ENCODE data around the gene PLA2G5.

The PLA2G5 gene

DNA sequence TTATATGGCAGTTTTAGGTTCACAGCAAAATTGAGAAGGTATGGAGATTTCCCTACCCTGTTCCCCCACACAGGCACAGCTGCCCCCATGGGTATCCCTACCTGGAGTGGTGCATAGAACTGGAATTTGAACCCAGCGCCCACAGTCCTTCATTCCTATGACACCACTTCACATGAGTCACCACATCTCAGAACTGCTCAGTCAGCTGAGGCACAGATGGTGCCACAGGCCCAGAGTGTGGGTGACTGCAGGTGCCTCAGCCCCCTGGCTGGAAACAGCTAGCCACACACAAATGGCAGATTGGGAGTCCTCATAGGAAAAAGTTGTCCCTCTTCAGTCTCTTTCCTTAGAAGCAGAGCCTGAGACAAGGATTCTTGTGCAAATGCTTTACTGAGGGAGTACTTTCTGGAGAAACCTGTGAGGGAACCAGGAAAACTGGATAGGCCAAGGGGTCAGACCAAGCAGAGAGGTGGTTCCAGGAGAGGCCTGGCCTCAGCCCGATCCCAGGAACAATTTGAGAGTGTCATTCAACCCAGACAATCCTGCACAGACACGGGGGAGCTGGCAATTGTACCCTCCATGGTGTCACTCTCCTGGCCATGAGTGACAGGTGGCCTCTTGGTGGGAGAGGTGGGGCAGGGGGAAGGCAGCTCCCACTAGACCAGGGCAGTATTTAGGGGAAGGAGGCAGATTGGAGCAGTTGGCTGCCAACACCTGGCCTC lies 42.4 kb downstream of the PLA2G5 start:
- H3K4me3 ChIP-seq (ENCODE audit: low read length): no peak overlapping the region
- TF ChIP-seq, protein P1, sequence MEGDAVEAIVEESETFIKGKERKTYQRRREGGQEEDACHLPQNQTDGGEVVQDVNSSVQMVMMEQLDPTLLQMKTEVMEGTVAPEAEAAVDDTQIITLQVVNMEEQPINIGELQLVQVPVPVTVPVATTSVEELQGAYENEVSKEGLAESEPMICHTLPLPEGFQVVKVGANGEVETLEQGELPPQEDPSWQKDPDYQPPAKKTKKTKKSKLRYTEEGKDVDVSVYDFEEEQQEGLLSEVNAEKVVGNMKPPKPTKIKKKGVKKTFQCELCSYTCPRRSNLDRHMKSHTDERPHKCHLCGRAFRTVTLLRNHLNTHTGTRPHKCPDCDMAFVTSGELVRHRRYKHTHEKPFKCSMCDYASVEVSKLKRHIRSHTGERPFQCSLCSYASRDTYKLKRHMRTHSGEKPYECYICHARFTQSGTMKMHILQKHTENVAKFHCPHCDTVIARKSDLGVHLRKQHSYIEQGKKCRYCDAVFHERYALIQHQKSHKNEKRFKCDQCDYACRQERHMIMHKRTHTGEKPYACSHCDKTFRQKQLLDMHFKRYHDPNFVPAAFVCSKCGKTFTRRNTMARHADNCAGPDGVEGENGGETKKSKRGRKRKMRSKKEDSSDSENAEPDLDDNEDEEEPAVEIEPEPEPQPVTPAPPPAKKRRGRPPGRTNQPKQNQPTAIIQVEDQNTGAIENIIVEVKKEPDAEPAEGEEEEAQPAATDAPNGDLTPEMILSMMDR (IDR thresholded peaks at IDR 0.05; ENCODE audit: insufficient read depth, low read depth, low read length, missing control alignments): no peak
- DNase-seq (ENCODE audit: low read depth): peak; percentile 15

DNA sequence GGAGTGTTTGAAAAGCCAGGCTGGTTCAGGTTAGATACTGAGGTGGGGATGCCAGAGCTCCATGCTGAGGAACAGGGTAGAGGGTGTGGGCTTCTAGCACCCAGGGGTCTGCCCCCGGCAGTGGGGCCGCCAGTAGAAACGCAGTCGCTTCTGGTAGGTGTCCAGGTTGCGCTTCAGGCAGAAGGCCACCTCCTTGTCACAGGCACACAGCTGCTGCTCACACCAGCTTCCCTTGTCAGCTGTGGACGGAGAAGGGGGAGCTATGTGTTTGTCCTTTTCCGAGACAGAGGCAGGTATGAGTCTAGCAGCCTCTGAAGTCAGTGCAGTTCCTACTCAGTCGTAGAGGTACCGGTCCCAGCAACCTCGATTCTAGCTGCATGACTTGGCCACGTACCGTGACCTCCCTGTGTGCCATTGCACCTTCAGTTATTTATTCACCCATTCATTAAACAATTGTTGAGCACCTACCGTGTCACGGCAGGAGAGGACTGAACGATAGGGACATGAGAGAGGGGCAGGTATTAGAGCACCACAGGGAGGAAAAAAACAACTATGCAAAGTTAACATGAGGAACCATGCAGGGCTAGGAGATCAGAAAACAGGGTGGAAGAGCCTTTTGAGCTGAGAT lies 44.1 kb downstream of the PLA2G5 start:
- TF ChIP-seq, protein P1 (IDR thresholded peaks at IDR 0.05; ENCODE audit: insufficient read depth, low read depth, low read length, missing control alignments): no peak
- no peak overlapping the region for H3K4me3 ChIP-seq (ENCODE audit: low read length)
- DNase-seq (ENCODE audit: low read depth): no peak

DNA sequence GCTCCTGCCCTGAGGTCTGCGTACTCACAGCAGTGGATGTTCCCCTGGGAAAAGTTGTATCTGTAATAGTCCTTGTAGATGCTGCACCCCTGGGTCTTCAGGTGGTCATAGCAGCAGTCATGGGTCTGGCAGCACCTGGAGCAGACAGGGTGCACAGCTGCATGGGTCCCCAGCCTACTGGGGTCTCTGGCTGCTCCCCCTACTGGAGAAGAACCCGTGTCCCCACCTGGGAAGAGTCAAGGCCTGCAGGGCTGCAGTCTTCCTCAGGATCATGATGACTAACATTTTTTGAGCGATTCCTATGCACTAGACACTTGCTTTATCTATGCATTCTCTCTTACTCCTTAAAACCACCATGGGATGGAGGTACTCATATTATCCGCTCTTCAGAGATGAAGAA lies 45.5 kb downstream of the PLA2G5 start:
- DNase-seq (ENCODE audit: low read depth): no peak
- TF ChIP-seq, protein P1 (IDR thresholded peaks at IDR 0.05; ENCODE audit: insufficient read depth, low read depth, low read length, missing control alignments): no peak
- no peak overlapping the region for H3K4me3 ChIP-seq (ENCODE audit: low read length)

DNA sequence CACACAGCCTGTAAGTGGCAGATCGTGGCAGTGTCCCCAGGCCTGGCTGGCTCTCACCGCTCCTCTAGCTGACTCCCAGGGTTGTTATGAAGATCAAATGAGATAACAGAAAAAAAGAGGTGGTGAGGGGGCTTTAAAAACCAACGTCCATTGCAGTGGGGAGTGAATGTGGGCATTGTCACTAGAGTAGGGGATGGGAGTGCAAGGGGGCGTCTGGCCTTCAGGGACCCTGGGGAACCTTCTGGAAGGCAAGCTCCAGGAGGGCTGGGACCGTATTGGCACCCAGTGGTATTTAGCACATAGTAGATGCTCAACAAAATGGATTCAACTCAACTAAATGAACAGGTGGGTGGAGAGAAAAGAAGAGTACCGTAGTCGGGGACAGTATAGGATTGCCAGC lies 45.9 kb downstream of the PLA2G5 start:
- TF ChIP-seq, protein P1 (IDR thresholded peaks at IDR 0.05; ENCODE audit: insufficient read depth, low read depth, low read length, missing control alignments): no peak
- no peak overlapping the region for H3K4me3 ChIP-seq (ENCODE audit: low read length)
- DNase-seq (ENCODE audit: low read depth): no peak

DNA sequence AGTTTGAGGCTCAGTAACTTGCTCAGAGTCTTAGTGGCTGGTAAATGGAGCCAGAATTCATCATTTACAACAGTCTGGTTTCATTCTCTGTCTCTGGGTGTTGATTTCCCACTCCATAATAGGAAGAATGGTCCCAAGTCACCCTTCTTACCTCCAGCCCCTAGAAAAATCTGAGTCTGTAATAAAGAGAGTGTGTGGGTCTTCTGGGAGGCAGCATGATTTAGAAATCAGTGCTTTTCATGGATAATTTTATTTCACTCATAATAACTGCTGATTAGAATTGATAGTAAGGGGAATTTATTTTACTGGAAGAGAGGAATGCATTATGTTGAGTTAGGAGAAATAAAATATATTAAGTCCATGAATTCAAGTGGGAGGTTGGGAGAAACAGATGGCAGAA lies 47.2 kb downstream of the PLA2G5 start:
- DNase-seq (ENCODE audit: low read depth): no peak
- TF ChIP-seq, protein P1 (IDR thresholded peaks at IDR 0.05; ENCODE audit: insufficient read depth, low read depth, low read length, missing control alignments): no peak
- H3K4me3 ChIP-seq (ENCODE audit: low read length): no peak overlapping the region

DNA sequence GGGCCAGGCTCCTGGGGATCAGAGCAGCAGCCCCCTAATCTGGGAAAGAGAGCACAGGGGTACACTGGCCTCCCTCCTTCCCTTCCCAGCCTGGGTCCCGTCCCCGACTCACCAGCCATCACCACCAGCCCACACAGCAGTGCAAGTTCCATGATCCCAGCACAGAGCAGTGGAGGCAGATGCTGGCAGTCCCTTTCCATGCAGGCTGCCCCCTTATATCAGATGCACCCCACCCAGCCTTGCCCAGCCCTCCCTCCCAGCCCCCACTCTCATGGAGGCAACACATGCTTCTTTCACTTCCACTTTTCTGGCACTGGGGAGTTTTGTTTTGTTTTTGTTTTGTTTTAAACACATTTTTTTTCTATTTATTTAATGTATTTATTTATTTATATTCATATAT lies 49.4 kb downstream of the PLA2G5 start, which contains the start of gene PLA2G2D:
Gene PLA2G2D (minus strand): TSS at position 190 of the 400 bp plus-strand sequence. CDS start 38 bp downstream, at position 152.
- DNase-seq (ENCODE audit: low read depth): no peak
- no peak within 1 kb of the TSS for H3K4me3 ChIP-seq (ENCODE audit: low read length)
- TF ChIP-seq, protein P1 (IDR thresholded peaks at IDR 0.05; ENCODE audit: insufficient read depth, low read depth, low read length, missing control alignments): no peak
